ENCODE measurements around the gene MELTF. TPM values are rescaled to one million over a fixed set of nuclear protein-coding genes. Genes with fewer than 3 reads are reported as not detected.

The MELTF gene
- total RNA-seq, 1 experiment from 2014 or later = 7.3 TPM

DNA sequence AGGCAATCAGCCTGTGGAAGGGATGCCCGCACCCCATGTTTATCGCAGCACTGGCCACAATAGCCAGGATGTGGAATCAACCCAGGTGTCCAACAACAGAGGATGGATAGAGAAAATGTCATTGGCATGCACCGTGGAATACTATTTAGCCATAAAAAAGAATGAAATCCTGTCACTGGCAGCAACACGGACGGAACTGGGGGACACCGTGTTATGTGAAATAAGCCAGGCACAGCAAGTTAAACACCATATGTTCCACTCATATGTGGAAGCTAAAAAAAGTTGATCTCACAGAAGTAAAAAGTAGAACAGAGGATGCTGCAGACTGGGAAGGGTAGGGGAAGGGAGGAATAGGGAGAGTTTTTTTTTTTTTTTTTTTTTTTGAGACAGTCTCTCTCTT lies 15.6 kb downstream of the MELTF start:
- H3K4me3 Mint-ChIP-seq = no peak overlapping the region
- DNase-seq (ENCODE audit: low spot score) = no peak
- POLR2A ChIA-PET = no interaction called here
- CTCF ChIA-PET = no interaction called here
- H3K27me3 Mint-ChIP-seq (ENCODE audit: low read depth) = no peaks in the 10 kb centered on the region; the same call in 1 of the 2 replicates
- no peaks in the 10 kb centered on the region for H3K36me3 Mint-ChIP-seq
- no peak for ATAC-seq
- no peak overlapping the region for H3K27ac Mint-ChIP-seq
- H3K4me1 Mint-ChIP-seq = no peaks in the 10 kb centered on the region
- TF ChIP-seq, protein P1, sequence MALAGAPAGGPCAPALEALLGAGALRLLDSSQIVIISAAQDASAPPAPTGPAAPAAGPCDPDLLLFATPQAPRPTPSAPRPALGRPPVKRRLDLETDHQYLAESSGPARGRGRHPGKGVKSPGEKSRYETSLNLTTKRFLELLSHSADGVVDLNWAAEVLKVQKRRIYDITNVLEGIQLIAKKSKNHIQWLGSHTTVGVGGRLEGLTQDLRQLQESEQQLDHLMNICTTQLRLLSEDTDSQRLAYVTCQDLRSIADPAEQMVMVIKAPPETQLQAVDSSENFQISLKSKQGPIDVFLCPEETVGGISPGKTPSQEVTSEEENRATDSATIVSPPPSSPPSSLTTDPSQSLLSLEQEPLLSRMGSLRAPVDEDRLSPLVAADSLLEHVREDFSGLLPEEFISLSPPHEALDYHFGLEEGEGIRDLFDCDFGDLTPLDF (CRISPR knock-in tag; IDR thresholded peaks at IDR 0.05) = no peak
- TF ChIP-seq ATF1 (CRISPR knock-in tag; IDR thresholded peaks at IDR 0.05) (no peak), GTF2I (CRISPR knock-in tag; conservative IDR thresholded peaks at IDR 0.05) (no peak), ETV6 (CRISPR knock-in tag; IDR thresholded peaks at IDR 0.05) (no peak), MYBL2 (CRISPR knock-in tag; IDR thresholded peaks at IDR 0.05) (no peak), ZNF317 (CRISPR knock-in tag; IDR thresholded peaks at IDR 0.05; ENCODE audit: borderline replicate concordance, low read depth) (no peak), TEAD4 (CRISPR knock-in tag; IDR thresholded peaks at IDR 0.05) (no peak), OVOL2 (CRISPR knock-in tag; IDR thresholded peaks at IDR 0.05; ENCODE audit: borderline replicate concordance) (no peak), ZBTB21 (CRISPR knock-in tag; IDR thresholded peaks at IDR 0.05; ENCODE audit: borderline replicate concordance) (no peak), GABPB1 (CRISPR knock-in tag; IDR thresholded peaks at IDR 0.05) (no peak)
- TF ChIP-seq, protein P2, sequence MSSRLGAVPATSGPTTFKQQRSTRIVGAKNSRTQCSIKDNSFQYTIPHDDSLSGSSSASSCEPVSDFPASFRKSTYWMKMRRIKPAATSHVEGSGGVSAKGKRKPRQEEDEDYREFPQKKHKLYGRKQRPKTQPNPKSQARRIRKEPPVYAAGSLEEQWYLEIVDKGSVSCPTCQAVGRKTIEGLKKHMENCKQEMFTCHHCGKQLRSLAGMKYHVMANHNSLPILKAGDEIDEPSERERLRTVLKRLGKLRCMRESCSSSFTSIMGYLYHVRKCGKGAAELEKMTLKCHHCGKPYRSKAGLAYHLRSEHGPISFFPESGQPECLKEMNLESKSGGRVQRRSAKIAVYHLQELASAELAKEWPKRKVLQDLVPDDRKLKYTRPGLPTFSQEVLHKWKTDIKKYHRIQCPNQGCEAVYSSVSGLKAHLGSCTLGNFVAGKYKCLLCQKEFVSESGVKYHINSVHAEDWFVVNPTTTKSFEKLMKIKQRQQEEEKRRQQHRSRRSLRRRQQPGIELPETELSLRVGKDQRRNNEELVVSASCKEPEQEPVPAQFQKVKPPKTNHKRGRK (CRISPR knock-in tag; IDR thresholded peaks at IDR 0.05; ENCODE audit: borderline replicate concordance) = no peak
- TF ChIP-seq, protein P3, sequence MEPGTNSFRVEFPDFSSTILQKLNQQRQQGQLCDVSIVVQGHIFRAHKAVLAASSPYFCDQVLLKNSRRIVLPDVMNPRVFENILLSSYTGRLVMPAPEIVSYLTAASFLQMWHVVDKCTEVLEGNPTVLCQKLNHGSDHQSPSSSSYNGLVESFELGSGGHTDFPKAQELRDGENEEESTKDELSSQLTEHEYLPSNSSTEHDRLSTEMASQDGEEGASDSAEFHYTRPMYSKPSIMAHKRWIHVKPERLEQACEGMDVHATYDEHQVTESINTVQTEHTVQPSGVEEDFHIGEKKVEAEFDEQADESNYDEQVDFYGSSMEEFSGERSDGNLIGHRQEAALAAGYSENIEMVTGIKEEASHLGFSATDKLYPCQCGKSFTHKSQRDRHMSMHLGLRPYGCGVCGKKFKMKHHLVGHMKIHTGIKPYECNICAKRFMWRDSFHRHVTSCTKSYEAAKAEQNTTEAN (CRISPR knock-in tag; IDR thresholded peaks at IDR 0.05) = no peak
- TF ChIP-seq, protein P4, sequence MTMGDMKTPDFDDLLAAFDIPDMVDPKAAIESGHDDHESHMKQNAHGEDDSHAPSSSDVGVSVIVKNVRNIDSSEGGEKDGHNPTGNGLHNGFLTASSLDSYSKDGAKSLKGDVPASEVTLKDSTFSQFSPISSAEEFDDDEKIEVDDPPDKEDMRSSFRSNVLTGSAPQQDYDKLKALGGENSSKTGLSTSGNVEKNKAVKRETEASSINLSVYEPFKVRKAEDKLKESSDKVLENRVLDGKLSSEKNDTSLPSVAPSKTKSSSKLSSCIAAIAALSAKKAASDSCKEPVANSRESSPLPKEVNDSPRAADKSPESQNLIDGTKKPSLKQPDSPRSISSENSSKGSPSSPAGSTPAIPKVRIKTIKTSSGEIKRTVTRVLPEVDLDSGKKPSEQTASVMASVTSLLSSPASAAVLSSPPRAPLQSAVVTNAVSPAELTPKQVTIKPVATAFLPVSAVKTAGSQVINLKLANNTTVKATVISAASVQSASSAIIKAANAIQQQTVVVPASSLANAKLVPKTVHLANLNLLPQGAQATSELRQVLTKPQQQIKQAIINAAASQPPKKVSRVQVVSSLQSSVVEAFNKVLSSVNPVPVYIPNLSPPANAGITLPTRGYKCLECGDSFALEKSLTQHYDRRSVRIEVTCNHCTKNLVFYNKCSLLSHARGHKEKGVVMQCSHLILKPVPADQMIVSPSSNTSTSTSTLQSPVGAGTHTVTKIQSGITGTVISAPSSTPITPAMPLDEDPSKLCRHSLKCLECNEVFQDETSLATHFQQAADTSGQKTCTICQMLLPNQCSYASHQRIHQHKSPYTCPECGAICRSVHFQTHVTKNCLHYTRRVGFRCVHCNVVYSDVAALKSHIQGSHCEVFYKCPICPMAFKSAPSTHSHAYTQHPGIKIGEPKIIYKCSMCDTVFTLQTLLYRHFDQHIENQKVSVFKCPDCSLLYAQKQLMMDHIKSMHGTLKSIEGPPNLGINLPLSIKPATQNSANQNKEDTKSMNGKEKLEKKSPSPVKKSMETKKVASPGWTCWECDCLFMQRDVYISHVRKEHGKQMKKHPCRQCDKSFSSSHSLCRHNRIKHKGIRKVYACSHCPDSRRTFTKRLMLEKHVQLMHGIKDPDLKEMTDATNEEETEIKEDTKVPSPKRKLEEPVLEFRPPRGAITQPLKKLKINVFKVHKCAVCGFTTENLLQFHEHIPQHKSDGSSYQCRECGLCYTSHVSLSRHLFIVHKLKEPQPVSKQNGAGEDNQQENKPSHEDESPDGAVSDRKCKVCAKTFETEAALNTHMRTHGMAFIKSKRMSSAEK (CRISPR knock-in tag; IDR thresholded peaks at IDR 0.05; ENCODE audit: borderline replicate concordance) = no peak
- TF ChIP-seq, protein P5, sequence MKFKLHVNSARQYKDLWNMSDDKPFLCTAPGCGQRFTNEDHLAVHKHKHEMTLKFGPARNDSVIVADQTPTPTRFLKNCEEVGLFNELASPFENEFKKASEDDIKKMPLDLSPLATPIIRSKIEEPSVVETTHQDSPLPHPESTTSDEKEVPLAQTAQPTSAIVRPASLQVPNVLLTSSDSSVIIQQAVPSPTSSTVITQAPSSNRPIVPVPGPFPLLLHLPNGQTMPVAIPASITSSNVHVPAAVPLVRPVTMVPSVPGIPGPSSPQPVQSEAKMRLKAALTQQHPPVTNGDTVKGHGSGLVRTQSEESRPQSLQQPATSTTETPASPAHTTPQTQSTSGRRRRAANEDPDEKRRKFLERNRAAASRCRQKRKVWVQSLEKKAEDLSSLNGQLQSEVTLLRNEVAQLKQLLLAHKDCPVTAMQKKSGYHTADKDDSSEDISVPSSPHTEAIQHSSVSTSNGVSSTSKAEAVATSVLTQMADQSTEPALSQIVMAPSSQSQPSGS (CRISPR knock-in tag; IDR thresholded peaks at IDR 0.05; ENCODE audit: borderline replicate concordance, low read depth) = no peak
- TF ChIP-seq, protein P6, sequence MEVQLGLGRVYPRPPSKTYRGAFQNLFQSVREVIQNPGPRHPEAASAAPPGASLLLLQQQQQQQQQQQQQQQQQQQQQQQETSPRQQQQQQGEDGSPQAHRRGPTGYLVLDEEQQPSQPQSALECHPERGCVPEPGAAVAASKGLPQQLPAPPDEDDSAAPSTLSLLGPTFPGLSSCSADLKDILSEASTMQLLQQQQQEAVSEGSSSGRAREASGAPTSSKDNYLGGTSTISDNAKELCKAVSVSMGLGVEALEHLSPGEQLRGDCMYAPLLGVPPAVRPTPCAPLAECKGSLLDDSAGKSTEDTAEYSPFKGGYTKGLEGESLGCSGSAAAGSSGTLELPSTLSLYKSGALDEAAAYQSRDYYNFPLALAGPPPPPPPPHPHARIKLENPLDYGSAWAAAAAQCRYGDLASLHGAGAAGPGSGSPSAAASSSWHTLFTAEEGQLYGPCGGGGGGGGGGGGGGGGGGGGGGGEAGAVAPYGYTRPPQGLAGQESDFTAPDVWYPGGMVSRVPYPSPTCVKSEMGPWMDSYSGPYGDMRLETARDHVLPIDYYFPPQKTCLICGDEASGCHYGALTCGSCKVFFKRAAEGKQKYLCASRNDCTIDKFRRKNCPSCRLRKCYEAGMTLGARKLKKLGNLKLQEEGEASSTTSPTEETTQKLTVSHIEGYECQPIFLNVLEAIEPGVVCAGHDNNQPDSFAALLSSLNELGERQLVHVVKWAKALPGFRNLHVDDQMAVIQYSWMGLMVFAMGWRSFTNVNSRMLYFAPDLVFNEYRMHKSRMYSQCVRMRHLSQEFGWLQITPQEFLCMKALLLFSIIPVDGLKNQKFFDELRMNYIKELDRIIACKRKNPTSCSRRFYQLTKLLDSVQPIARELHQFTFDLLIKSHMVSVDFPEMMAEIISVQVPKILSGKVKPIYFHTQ (CRISPR knock-in tag; IDR thresholded peaks at IDR 0.05) = no peak
- TF ChIP-seq, protein P7, sequence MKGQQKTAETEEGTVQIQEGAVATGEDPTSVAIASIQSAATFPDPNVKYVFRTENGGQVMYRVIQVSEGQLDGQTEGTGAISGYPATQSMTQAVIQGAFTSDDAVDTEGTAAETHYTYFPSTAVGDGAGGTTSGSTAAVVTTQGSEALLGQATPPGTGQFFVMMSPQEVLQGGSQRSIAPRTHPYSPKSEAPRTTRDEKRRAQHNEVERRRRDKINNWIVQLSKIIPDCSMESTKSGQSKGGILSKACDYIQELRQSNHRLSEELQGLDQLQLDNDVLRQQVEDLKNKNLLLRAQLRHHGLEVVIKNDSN (CRISPR knock-in tag; IDR thresholded peaks at IDR 0.05) = no peak
- TF ChIP-seq, protein P8, sequence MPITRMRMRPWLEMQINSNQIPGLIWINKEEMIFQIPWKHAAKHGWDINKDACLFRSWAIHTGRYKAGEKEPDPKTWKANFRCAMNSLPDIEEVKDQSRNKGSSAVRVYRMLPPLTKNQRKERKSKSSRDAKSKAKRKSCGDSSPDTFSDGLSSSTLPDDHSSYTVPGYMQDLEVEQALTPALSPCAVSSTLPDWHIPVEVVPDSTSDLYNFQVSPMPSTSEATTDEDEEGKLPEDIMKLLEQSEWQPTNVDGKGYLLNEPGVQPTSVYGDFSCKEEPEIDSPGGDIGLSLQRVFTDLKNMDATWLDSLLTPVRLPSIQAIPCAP (CRISPR knock-in tag; IDR thresholded peaks at IDR 0.05) = no peak
- TF ChIP-seq, protein P9, sequence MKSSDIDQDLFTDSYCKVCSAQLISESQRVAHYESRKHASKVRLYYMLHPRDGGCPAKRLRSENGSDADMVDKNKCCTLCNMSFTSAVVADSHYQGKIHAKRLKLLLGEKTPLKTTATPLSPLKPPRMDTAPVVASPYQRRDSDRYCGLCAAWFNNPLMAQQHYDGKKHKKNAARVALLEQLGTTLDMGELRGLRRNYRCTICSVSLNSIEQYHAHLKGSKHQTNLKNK (CRISPR knock-in tag; IDR thresholded peaks at IDR 0.05) = no peak
- no peaks in the 10 kb centered on the region for H3K9me3 Mint-ChIP-seq
